Tibial nerve (tissue), 4 donors: ENCODE results near the gene PRRG3. TPM values are rescaled to one million over a fixed set of nuclear protein-coding genes. Genes with fewer than 3 reads are reported as not detected.

Experiments used
- DNase-seq, 2 donors: peaks; one replicate each; pipeline ENCODE4 v3.0.0-alpha.2; 2019; ENCODE audit warnings: low spot score in 2 of 2
- H3K27ac ChIP-seq, 4 donors: fragments of 200-600 bp; sonication (generic) in 3 of 4; one replicate each; pipeline ENCODE4 v1.5.1; 2017 to 2019; ENCODE audit warnings: mild to moderate bottlenecking in 1 of 4
- H3K27me3 ChIP-seq, 2 donors: fragments of 200-600 bp; sonication (generic) in 1 of 2; one replicate each; pipeline versions ENCODE4 v1.5.1 to v1.6.0; 2017 to 2019
- H3K36me3 ChIP-seq, 3 donors: fragments of 200-600 bp; sonication (generic); one replicate each; pipeline ENCODE4 v1.5.1; 2018 to 2019
- H3K4me1 ChIP-seq, 4 donors: fragments of 200-600 bp; sonication (generic) in 3 of 4; one replicate each; pipeline ENCODE4 v1.5.1; 2017 to 2019
- H3K4me3 ChIP-seq, 4 donors: fragments of 200-600 bp; sonication (generic) in 3 of 4; one replicate each; pipeline ENCODE4 v1.5.1; 2017 to 2019; ENCODE audit warnings: mild to moderate bottlenecking in 1 of 4, moderate library complexity in 1 of 4
- H3K9me3 ChIP-seq, 4 donors: fragments of 200-600 bp; sonication (generic) in 3 of 4; one replicate each; pipeline ENCODE4 v1.5.1; 2017 to 2019
- EP300 ChIP-seq, 2 donors: sonication (generic); formaldehyde crosslinking; IDR thresholded peaks; one replicate each; pipeline ENCODE4 v1.6.1; 2017; ENCODE audit warnings: antibody characterized with exemption in 2 of 2, mild to moderate bottlenecking in 1 of 2
- POLR2A ChIP-seq, 2 donors: fragments of 450-650 bp; IDR thresholded peaks; one replicate each; pipeline ENCODE4 v1.6.1; 2017; ENCODE audit warnings: antibody characterized with exemption in 2 of 2, mild to moderate bottlenecking in 2 of 2, moderate library complexity in 2 of 2
- WGBS, 2 donors: methylation state at CpG; one replicate each; pipeline ENCODE4 v1.1.5; 2018; 5-methylcytosine and 5-hydroxymethylcytosine counted together
- total RNA-seq, 4 donors: library from RNA; depleted of rRNA; stranded (reverse); fragments of >200 nt; gene quantifications; one replicate each; pipeline ENCODE4 v1.1.0, GENCODE V29; 2016
- TF ChIP-seq, protein P1 (sequence below), 5 experiments: fragments of 200-600 bp in 3 of 5; fragments of 450-650 bp in 2 of 5; sonication (generic) in 3 of 5; IDR thresholded peaks; one replicate each; pipeline ENCODE4 v1.5.1; 2016 to 2019; ENCODE audit warnings: antibody characterized with exemption in 5 of 5, mild to moderate bottlenecking in 3 of 5, moderate library complexity in 2 of 5

The PRRG3 gene
- total RNA-seq, 4 donors from 2014 or later: 14.0 to 55.7 (median 15.9) TPM

DNA sequence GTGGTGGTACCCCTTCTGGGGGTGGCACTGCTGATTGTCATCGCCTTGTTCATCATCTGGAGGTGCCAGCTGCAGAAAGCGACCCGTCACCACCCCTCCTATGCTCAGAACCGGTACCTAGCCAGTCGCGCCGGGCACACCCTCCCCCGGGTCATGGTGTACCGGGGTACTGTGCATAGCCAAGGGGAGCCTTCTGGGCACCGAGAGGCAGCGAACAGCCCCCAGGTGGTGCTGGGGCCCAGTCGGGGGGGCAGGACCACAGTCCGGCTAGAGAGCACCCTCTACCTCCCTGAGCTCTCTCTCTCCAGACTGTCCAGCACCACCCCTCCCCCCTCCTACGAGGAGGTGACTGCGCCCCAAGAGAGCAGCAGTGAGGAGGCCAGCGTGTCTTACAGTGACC, 5.3 kb downstream of the PRRG3 start:
- H3K4me1 ChIP-seq: peaks cover 0 to 8% (median 0%) of the 10 kb centered on the region in 4 donors
- H3K36me3 ChIP-seq: no peaks in the 10 kb centered on the region
- WGBS, 2 donors: 81 to 88% methylated on average over 3 to 14 of the region's 16 CpGs
- H3K4me3 ChIP-seq: no peak overlapping the region
- no peaks in the 10 kb centered on the region for H3K9me3 ChIP-seq
- peaks cover 0 to 4% of the 10 kb centered on the region in 2 donors for H3K27me3 ChIP-seq
- no peak overlapping the region for H3K27ac ChIP-seq
- TF ChIP-seq EP300 (IDR thresholded peaks at IDR 0.05) (no peak), POLR2A (IDR thresholded peaks at IDR 0.05) (no peak)
- TF ChIP-seq, protein P1, sequence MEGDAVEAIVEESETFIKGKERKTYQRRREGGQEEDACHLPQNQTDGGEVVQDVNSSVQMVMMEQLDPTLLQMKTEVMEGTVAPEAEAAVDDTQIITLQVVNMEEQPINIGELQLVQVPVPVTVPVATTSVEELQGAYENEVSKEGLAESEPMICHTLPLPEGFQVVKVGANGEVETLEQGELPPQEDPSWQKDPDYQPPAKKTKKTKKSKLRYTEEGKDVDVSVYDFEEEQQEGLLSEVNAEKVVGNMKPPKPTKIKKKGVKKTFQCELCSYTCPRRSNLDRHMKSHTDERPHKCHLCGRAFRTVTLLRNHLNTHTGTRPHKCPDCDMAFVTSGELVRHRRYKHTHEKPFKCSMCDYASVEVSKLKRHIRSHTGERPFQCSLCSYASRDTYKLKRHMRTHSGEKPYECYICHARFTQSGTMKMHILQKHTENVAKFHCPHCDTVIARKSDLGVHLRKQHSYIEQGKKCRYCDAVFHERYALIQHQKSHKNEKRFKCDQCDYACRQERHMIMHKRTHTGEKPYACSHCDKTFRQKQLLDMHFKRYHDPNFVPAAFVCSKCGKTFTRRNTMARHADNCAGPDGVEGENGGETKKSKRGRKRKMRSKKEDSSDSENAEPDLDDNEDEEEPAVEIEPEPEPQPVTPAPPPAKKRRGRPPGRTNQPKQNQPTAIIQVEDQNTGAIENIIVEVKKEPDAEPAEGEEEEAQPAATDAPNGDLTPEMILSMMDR (IDR thresholded peaks at IDR 0.05): no peak
- DNase-seq: no peak

DNA sequence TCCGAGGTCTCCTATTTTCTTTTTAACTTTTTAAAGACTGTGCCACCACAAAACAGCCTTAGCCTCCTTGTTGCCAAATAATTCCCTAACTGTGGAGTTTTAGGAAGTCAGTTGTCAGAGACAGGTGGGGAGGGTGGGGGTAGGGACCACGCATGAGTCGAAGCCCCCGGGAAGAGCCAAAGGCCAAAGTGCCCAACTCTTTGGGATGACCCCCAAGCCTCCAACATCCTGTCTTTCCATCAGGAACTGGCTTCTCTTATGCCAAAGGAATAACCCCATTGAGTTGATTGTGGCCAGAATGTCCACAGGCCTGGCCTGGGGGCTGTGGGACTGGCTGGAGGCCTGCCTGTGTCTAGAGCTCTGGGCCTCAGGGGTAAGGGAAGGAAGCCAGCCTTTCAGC, 5.8 kb downstream of the PRRG3 start:
- WGBS, 2 donors: 93% methylated on average over 4 of the region's 4 CpGs
- no peak for DNase-seq

GRCh38 chrX:151701531-151701930, 6.3 kb downstream of the PRRG3 start:
- no peak overlapping the region for H3K27ac ChIP-seq
- TF ChIP-seq, protein P1 (IDR thresholded peaks at IDR 0.05): no peak
- TF ChIP-seq POLR2A (IDR thresholded peaks at IDR 0.05): no peak
- no peak for TF ChIP-seq EP300 (IDR thresholded peaks at IDR 0.05)
- H3K4me1 ChIP-seq: peaks cover 0 to 8% (median 0%) of the 10 kb centered on the region in 4 donors
- DNase-seq: no peak
- H3K27me3 ChIP-seq: no peaks in the 10 kb centered on the region
- no peaks in the 10 kb centered on the region for H3K36me3 ChIP-seq
- no peaks in the 10 kb centered on the region for H3K9me3 ChIP-seq
- no peak overlapping the region for H3K4me3 ChIP-seq
- 85 to 93% methylated on average over 7 of the region's 7 CpGs for WGBS, 2 donors

More for the DNA sequence above, 5.8 kb downstream of the PRRG3 start:
- Histone ChIP-seq H3K27me3 (no peaks in the 10 kb centered on the region), H3K9me3 (no peaks in the 10 kb centered on the region), H3K4me3 (no peak overlapping the region), H3K36me3 (no peaks in the 10 kb centered on the region), H3K27ac (peak overlapping the region in 1 of 4 donors; percentile 24), H3K4me1 (peaks cover 0 to 8% (median 0%) of the 10 kb centered on the region in 4 donors)
- TF ChIP-seq EP300 (IDR thresholded peaks at IDR 0.05): no peak
- TF ChIP-seq POLR2A (IDR thresholded peaks at IDR 0.05): no peak
- TF ChIP-seq, protein P1 (IDR thresholded peaks at IDR 0.05): no peak

DNA sequence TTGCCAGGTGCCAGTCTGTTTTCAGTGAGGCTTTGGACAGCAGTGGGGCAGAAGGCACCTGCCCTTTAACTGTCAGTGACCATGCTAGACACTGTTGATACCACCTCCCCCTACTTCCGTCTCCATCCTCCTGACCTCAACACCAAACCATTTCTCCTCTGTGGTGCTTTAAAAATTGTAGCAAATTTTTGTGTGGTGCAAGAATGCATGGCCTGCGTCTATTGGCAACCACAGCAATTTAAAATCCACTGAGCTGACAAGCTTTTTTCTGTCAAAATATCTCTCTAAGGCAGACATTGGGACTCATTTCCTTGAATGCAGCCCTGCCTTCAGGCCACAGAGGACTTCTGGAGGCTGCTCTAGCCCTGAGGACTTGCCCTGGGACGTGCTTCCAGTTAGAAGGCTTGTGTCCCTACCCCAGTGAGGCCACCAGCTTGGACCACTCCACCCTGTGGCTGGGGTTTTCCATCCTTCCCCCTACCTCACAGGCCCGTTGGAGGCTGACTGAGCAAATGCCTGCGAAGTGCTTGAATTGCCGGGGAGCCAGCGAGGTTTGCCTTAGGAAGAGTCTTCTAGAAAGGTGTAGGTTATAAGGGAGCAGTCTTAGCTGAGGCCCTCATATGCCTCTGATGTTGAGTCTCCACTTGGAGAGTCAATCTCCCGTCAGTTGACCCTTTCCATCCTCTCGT, 6.9 kb downstream of the PRRG3 start:
- Histone ChIP-seq H3K36me3 (no peaks in the 10 kb centered on the region), H3K27me3 (no peaks in the 10 kb centered on the region), H3K4me1 (peaks cover 0 to 8% (median 0%) of the 10 kb centered on the region in 4 donors), H3K9me3 (no peaks in the 10 kb centered on the region), H3K27ac (peak overlapping the region in 1 of 4 donors; percentile 54), H3K4me3 (no peak overlapping the region)
- no peak for DNase-seq
- no peak for TF ChIP-seq EP300 (IDR thresholded peaks at IDR 0.05)
- 77 to 79% methylated on average over 6 to 9 of the region's 9 CpGs for WGBS, 2 donors

GRCh38 chrX:151702741-151703340, 7.6 kb downstream of the PRRG3 start:
- Histone ChIP-seq H3K9me3 (no peaks in the 10 kb centered on the region), H3K27me3 (no peaks in the 10 kb centered on the region), H3K4me1 (peaks cover 0 to 8% (median 0%) of the 10 kb centered on the region in 4 donors), H3K27ac (peak overlapping the region in 2 of 4 donors; percentile 17 to 54), H3K36me3 (no peaks in the 10 kb centered on the region), H3K4me3 (no peak overlapping the region)
- no peak for TF ChIP-seq POLR2A (IDR thresholded peaks at IDR 0.05)
- TF ChIP-seq, protein P1 (IDR thresholded peaks at IDR 0.05): no peak
- no peak for TF ChIP-seq EP300 (IDR thresholded peaks at IDR 0.05)
- no peak for DNase-seq
- WGBS, 2 donors: 50 to 68% methylated on average over 4 to 7 of the region's 7 CpGs
